ENCODE data around the gene CCL13.
"Not testable (repeated sequence)": the region's sequence is repeated elsewhere in the genome, so short reads cannot be mapped to it uniquely, and the experiment has no call there.

CCL13 gene

DNA sequence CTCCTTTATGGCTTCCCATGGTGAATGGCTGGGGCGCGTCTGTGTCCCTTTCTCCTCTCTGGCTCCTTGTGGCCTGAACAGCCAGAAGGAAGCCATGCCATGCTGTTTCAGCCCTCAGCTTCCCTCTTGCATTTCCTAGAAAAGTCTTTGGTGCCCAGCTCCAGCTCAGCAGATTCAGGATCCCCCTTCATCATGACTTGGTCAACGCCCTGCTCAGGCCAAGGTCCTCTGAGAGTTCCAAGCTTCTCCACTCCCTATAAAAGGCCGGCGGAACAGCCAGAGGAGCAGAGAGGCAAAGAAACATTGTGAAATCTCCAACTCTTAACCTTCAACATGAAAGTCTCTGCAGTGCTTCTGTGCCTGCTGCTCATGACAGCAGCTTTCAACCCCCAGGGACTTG lies at the start of gene CCL13:
TSS of gene CCL13 (plus strand) at position 287 of the 400 bp plus-strand sequence. CDS start at position 334, 47 bp downstream.
- no peak for DNase-seq

GRCh38 chr17:34307110-34307509 lies 49.2 kb upstream of the CCL13 start:
- DNase-seq: no peak

GRCh38 chr17:34308371-34308770 lies 47.9 kb upstream of the CCL13 start:
- no peak for DNase-seq

- DNase-seq: no peak
Measured at GRCh38 chr17:34311291-34311690, 45.0 kb upstream of the CCL13 start.

DNA sequence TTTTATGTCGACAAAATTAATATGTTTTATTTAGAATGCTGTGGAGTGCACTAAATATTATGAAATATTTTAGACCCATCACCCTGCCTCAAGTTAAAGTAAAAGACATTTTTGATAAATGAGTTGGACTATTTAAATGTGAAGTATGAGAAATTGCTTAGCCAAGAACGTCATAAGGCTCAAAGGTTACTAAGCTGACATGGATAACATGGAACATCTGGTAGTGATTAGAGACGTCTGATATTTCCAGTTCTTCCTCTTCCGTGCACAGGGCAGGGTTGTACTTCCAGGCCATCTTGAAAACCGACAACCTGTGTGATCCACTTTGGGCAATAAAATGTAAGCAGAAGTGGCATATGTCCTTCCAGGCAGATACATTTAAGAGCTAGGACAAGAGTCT lies 44.2 kb upstream of the CCL13 start:
- no peak for DNase-seq

- no peak for DNase-seq
Measured at GRCh38 chr17:34313164-34313563, 43.1 kb upstream of the CCL13 start.

GRCh38 chr17:34314279-34314678 lies 42.0 kb upstream of the CCL13 start:
- no peak for DNase-seq

DNA sequence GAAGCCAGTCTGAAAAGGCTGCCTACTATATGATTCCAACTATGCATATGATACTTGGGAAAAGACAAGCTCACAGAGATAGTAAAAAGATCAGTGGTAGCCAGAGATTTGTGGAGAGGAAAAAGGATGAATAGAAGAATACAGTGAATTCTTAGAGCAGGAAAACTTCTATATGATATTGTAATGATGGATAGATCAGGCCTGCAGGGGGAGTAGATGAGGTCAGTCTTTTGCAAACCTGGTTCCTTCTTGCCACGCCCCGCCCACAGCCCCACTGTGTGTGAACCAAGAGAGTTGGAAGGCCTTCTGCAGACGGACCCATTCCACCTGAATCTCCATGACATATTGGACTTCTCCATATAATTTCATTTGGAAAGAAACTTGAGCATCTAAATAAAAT lies 37.8 kb upstream of the CCL13 start:
- DNase-seq: no peak

- DNase-seq: no peak
Measured at GRCh38 chr17:34319039-34319483, 37.2 kb upstream of the CCL13 start, which contains the start of gene CCL8. CCL8 (plus strand) TSS chr17:34319435; CDS start chr17:34319502, 67 bp downstream.

- no peak for DNase-seq
Measured at GRCh38 chr17:34321964-34322363, 34.3 kb upstream of the CCL13 start.

DNA sequence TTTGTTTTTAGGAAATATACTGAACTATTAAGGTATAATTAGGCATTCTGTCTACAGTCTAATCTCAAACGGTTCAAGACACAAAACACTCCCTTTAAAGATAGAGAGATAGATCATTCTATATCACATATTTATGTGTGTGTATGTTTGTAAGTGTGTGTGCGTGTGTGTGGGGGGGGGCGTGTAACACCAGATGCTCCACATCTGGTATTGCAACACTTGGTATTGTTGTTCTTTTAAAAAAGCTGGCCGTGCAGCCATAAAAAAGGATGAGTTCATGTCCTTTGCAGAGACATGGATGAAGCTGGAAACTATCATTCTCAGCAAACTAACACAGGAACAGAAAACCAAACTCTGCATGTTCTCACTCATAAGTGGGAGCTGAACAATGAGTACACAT lies 28.7 kb upstream of the CCL13 start:
- not testable (repeated sequence) for DNase-seq

DNA sequence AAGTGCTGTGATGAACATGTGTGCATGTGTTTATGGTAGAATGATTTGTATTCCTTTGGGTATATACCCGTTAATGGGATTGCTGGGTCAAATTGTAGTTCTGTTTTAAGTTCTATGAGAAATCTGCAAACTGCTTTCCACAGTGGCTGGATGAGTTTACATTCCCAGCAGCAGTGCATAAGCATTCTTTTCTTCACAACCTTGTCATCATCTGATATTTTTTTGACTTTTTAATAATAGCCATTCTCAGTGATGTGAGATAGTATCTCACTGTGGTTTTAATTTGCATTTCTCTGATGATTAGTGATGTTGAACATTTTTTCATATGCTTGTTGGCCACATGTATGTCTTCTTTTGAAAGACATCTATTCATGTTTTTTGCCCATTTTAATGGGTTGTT lies 18.6 kb upstream of the CCL13 start:
- no peak for DNase-seq

DNA sequence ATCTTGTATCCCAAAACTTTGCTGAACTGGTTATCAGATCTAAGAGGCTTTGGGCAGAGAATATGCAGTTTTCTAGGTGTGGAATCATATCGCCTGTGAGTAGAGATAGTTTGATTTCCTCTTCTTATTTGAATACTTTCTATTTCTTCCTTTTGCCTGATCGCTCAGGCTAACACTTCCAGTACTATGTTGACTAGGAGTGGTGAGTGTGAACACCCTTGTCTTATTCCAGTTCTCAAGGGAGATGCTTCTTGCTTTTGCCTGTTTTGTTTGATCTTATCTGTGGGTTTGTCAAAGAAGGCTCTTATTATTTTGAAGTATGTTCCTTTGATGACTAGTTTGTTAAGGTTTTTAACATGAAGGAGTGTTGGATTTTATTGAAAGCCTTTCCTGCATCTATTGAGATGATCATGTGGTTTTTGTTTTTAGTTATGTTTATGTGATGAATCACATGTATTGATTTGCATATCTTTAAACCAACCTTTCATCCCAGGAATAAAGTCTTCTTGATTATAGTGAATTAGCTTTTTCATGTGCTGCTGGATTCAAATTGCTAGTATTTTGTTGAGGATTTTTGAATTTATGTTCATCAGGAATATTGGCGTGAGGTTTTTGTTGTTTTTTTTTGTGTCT lies 17.0 kb upstream of the CCL13 start:
- no peak for DNase-seq

DNA sequence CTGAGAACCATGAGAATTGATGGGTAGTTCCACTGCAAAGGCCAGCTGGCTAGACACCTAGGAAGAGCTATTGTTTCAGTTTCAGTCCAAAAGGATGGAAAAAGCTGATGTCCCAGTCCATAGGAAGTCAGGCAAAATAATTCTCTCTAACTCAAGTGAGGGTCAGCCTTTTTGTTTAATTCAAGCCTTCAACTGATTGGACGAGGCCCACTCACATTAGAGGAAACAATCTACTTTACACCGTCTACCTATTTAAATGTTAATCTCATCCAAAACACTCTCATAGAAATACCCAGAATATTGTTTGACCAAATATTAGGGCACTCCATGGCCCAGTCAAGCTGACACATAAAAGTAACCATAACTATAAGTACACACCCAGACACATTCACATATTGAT lies 14.4 kb upstream of the CCL13 start:
- no peak for DNase-seq

GRCh38 chr17:34347063-34347462 lies 9.2 kb upstream of the CCL13 start:
- no peak for DNase-seq

DNA sequence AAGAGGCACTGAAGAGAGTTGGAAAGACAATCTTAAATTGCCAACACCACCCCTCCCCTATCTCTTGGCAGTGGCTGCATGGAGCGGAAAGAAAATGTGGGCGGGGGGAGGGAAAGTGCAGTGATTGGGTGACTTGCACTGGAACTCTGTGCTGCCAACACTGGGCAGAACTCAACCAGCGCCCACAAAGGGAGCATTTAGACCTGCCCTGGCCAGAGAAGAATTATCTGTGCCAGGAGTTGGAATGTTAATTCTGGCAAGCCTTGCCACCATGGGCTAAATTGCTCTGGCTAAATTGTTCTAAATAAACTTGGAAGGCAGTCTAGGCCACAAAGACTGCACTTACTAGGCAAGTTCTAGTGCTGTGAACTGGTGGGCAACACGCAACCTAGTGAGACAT lies 6.5 kb upstream of the CCL13 start:
- no peak for DNase-seq

DNA sequence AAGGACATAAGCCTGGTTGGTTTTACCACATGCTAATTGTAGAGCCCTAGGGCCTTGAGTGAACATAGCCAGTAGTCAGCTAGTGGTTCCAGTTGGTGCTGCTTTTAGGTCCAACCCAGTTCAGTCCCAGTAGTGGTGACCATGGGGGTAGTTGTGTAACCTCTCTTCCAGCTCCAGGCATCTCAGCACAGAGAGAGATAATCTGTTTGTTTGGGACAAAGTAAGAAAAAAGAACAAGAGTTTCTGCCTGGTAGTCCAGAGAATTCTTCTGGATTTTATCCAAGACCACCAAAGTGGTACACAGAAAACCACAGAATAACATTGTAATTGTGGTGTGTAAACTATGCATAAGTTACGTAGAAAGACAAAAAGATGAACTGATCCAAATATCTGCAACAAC lies 5.2 kb upstream of the CCL13 start:
- DNase-seq: no peak

DNA sequence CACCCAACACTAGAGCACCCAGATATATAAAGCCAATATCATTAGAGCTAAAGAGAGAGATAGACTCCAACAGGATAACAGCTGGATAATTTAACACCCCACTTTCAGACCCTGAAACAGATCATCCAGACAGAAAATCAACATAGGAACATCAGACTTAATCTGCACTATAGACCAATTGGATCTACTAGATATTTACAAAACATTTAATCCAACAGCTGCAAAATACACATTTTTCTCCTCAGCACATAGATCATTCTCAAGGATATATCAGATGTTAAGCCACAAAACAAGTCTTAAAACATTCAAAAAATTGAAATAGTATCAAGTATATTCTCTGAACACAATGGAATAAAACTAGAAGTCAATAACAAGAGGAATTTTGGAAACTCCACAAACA lies 4.1 kb upstream of the CCL13 start:
- DNase-seq: no peak

GRCh38 chr17:34354637-34355036 lies 1.6 kb upstream of the CCL13 start:
- no peak for DNase-seq

DNA sequence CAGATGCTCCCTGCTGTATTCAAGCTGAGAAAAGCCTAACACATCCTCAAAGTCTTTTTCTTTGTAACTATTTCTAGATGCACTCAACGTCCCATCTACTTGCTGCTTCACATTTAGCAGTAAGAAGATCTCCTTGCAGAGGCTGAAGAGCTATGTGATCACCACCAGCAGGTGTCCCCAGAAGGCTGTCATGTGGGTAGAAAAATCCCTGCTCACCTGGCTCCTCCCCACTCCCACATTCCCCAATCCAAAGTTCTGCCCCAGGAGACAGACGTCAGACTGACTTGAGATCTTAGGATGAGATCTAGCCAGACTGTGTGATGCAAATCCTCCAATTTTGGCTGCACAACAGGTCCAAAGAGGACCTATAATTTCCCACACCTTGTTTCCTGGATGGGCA lies 1.1 kb downstream of the CCL13 start:
- DNase-seq: no peak

- DNase-seq: no peak
Measured at GRCh38 chr17:34358631-34359030, 2.4 kb downstream of the CCL13 start.

DNA sequence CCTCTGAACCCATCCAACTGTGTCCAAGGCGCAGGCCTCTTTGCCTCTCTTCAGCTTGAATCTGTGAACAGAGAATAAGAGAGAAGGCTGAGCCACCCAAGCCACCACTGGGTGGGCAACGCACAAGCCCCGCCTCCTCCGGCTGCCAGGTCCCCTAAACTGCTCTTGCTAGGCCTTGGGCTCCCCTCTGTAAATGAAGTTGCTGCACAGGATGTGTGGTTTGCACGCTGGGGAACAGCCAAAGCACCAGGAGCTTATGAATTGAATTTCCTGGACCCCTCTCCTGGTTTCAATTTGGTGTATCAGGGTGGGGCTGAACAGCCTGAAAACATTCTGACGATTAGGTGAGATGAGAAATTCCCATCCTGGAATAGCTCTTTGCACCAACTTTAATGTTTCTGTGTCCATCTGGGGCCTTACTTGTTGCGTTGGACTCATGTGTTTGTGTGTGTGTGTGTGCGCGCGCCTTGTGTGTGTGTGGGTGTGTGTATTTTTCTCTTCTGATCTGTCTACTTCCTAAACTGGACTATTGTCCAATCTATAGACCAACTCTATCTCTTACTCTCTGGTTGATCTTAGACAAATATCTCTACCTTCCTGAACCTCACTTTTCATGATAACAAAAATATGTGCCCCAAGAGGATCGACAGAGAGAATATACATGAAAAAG lies 4.5 kb downstream of the CCL13 start:
- DNase-seq: no peak

GRCh38 chr17:34361478-34362061 lies 5.3 kb downstream of the CCL13 start:
- DNase-seq: peak; percentile 78

GRCh38 chr17:34363183-34363661 lies 6.9 kb downstream of the CCL13 start, which contains the start of gene CCL1:
CCL1 (minus strand) TSS chr17:34363233; CDS start chr17:34363161, 72 bp downstream.
- no peak for DNase-seq
